ENCODE results near the gene NOL3.

DNA sequence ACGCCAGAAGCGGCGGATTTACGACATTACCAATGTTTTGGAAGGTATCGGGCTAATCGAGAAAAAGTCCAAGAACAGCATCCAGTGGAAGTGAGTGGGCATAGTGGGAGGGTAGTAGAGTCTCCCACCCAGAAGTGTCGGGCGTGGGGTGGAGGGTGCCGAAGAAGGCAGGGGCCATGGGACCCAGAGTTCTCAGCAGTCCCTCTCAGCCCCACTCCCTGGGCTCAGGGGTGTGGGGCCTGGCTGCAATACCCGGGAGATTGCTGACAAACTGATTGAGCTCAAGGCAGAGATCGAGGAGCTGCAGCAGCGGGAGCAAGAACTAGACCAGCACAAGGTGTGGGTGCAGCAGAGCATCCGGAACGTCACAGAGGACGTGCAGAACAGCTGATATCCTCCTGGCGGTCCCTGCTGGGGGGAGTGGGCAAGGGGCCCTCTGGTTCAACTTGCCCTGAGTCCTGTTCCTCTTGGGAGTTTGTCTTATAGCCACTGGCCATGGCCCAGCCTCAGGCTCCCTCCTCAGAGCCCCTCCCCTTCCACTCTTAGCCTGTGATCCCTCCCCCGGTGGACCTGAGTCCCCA, 22.5 kb downstream of the NOL3 start:
- no peak for TF ChIP-seq FOXP2 (optimal IDR thresholded peaks at IDR 0.05; ENCODE audit: control extremely low read depth, extremely low read length, insufficient read depth)
- no peak for TF ChIP-seq POLR2AphosphoS5 (IDR thresholded peaks at IDR 0.05; ENCODE audit: borderline replicate concordance, low read depth, low read length)
- no peak for TF ChIP-seq EZH2 (IDR thresholded peaks at IDR 0.05)
